Measurements from ENCODE around the gene RBM18. TPM values are rescaled to one million over a fixed set of nuclear protein-coding genes. Genes with fewer than 3 reads are reported as not detected.

Gene RBM18
- total and polyA plus RNA-seq, 2 of the 4 experiments (the other 2 are of a cell fraction) = 8.4 to 15.6 TPM

- no peaks in the 10 kb centered on the region for H3K79me1 ChIP-seq (ENCODE audit: low read depth in 1 of 2, low read length in 2 of 2)
- H3K4ac ChIP-seq (ENCODE audit: low read depth, low read length) = no peak overlapping the region
- H4K8ac ChIP-seq (ENCODE audit: low read depth in 2 of 2, low read length in 2 of 2) = no peak overlapping the region
- no peak overlapping the region for H2AK9ac ChIP-seq (replicated peaks; ENCODE audit: low read depth, low read length, poor library complexity)
- no TSS peak for BruUV-seq (replicated peaks)
- dilution Hi-C loops (cut with HindIII; ENCODE audit: low sequenced_read_pairs, unreplicated experiment) (no loop called here), in situ Hi-C loops (cut with MboI; ENCODE audit: low sequenced_read_pairs) (no loop called here), intact Hi-C loops (cut with micrococcal nuclease) (no loop called here)
- H2AK5ac ChIP-seq (ENCODE audit: low read depth, low read length) = no peak overlapping the region
- no peak for ATAC-seq (ENCODE audit: low read depth)
- no peaks in the 10 kb centered on the region for H3K36me3 ChIP-seq (ENCODE audit: control insufficient read depth, insufficient read depth, low read length)
- H4K20me1 ChIP-seq (ENCODE audit: insufficient read depth, low read length) = peaks cover 10% of the 10 kb centered on the region; the same call in 1 of the 2 replicates
- no peak overlapping the region for H3K23ac ChIP-seq (ENCODE audit: low read depth, low read length)
- H4K91ac ChIP-seq (ENCODE audit: insufficient read depth, low read depth, low read length) = no peak overlapping the region
- H4K5ac ChIP-seq (ENCODE audit: low read depth, low read length) = no peak overlapping the region
- H3K4me1 ChIP-seq (ENCODE audit: control insufficient read depth, insufficient read depth, low read length) = peaks cover 2% of the 10 kb centered on the region; the same call in 1 of the 2 replicates
- H3K27me3 ChIP-seq (ENCODE audit: control insufficient read depth, insufficient read depth, low read length) = peaks cover 98% of the 10 kb centered on the region
- peak overlapping the region; percentile 47 for H2AFZ ChIP-seq (replicated peaks; ENCODE audit: low read length, poor library complexity)
- H3K9ac ChIP-seq (ENCODE audit: low read depth, low read length) = no peak overlapping the region
- WGBS, 2 experiments (ENCODE audit: extremely low coverage in 2 of 2, insufficient read length in 1 of 2) = 9% methylated on average over 40 of the region's 57 CpGs; no CpG with 5 or more reads in 1 of the 2 experiments
- no peak overlapping the region for H3K27ac ChIP-seq (ENCODE audit: insufficient read depth, low read length)
- no peak overlapping the region for H3K56ac ChIP-seq (ENCODE audit: extremely low read depth, insufficient read depth, low read length)
- no peak overlapping the region for H3K14ac ChIP-seq (replicated peaks; ENCODE audit: low read depth, low read length)
- H2BK5ac ChIP-seq (ENCODE audit: low read depth, low read length, poor library complexity, severe bottlenecking) = no peak overlapping the region
- H3K9me3 ChIP-seq (ENCODE audit: control insufficient read depth, insufficient read depth, low read length) = peaks cover 11% of the 10 kb centered on the region
- 0 out of 2 replicates have a peak, but pooled peaks cover 4% of the 10 kb centered on the region for H3K9me1 ChIP-seq (ENCODE audit: insufficient read depth, low read length)
- H3K4me2 ChIP-seq (ENCODE audit: low read depth, low read length) = no peak overlapping the region; the same call in 1 of the 2 replicates
- TF ChIP-seq POLR2A (IDR thresholded peaks at IDR 0.05; ENCODE audit: low read depth, low read length) (no peak), FOS (IDR thresholded peaks at IDR 0.05; ENCODE audit: low read depth, low read length) (no peak), MXI1 (IDR thresholded peaks at IDR 0.05; ENCODE audit: borderline replicate concordance, low read depth, low read length) (no peak), BHLHE40 (IDR thresholded peaks at IDR 0.05; ENCODE audit: low read depth, low read length) (no peak), ELK1 (IDR thresholded peaks at IDR 0.05; ENCODE audit: borderline replicate concordance, low read depth, low read length) (no peak), CHD1 (IDR thresholded peaks at IDR 0.05; ENCODE audit: low read depth, low read length) (no peak), CTCF (conservative IDR thresholded peaks at IDR 0.05; ENCODE audit: low read depth, low read length) (no peak), MAFK (IDR thresholded peaks at IDR 0.05; ENCODE audit: low read depth, low read length) (no peak), NFE2L2 (IDR thresholded peaks at IDR 0.05; ENCODE audit: low read depth, low read length) (no peak), SMC3 (IDR thresholded peaks at IDR 0.05; ENCODE audit: low read depth, low read length) (no peak), RAD21 (IDR thresholded peaks at IDR 0.05; ENCODE audit: low read length) (no peak), MAZ (IDR thresholded peaks at IDR 0.05; ENCODE audit: borderline replicate concordance, low read depth, low read length) (no peak), CEBPB (IDR thresholded peaks at IDR 0.05; ENCODE audit: low read depth, low read length) (no peak)
- no peak for DNase-seq
- ChIA-PET CTCF (interaction anchor here (0.7 kb wide), 1 partner anchor 131 kb away, joined by 3 read pairs; no protein-coding TSS in a partner anchor), POLR2A (ENCODE audit: unreplicated experiment) (no interaction called here)
- H3K18ac ChIP-seq (ENCODE audit: low read depth, low read length) = no peak overlapping the region
- H2BK20ac ChIP-seq (ENCODE audit: low read depth, low read length) = no peak overlapping the region
- H2BK15ac ChIP-seq (ENCODE audit: low read depth, low read length) = no peak overlapping the region
- no peak overlapping the region for H3K4me3 ChIP-seq (ENCODE audit: insufficient read depth, low read depth, low read length)
- H2BK120ac ChIP-seq (ENCODE audit: low read depth, low read length) = no peak overlapping the region
These were observed 44.6 kb downstream of the RBM18 start for GRCh38 chr9:122219856-122220672.

Measured in IMR-90 (cell line).